Neuronal stem cell (in vitro differentiated cells): ENCODE data around the gene FUBP1.

Experiments
- DNase-seq: peaks from one replicate; pipeline ENCODE4 v3.0.0-alpha.2; 2013; ENCODE audit warnings: low spot score
- H2AFZ ChIP-seq: one replicate; pipeline ENCODE4 v1.6.1; 2013; ENCODE audit warnings: mild to moderate bottlenecking, low read length, inconsistent platforms
- H2AK5ac ChIP-seq: 2 replicates; pipeline ENCODE4 v1.6.1; 2013; ENCODE audit warnings: low read depth, mild to moderate bottlenecking, inconsistent platforms, low read length, moderate library complexity, mixed read lengths
- H2BK120ac ChIP-seq: 2 replicates; pipeline ENCODE4 v1.6.1; 2013; ENCODE audit warnings: low read depth, mild to moderate bottlenecking, inconsistent platforms, low read length, moderate library complexity, mixed read lengths
- H2BK12ac ChIP-seq: one replicate; pipeline ENCODE4 v1.6.1; 2013; ENCODE audit warnings: low read length, inconsistent platforms
- H2BK15ac ChIP-seq: 2 replicates; pipeline ENCODE4 v1.6.1; 2013; ENCODE audit warnings: mild to moderate bottlenecking, low read length, inconsistent platforms, mixed read lengths
- H2BK5ac ChIP-seq: one replicate; pipeline ENCODE4 v1.6.1; 2013; ENCODE audit warnings: inconsistent platforms, mild to moderate bottlenecking, low read length, moderate library complexity
- H3K14ac ChIP-seq: one replicate; pipeline ENCODE4 v1.6.1; 2013; ENCODE audit warnings: low read length, inconsistent platforms
- H3K18ac ChIP-seq: 2 replicates; pipeline ENCODE4 v1.6.1; 2013; ENCODE audit warnings: low read length, inconsistent platforms
- H3K23ac ChIP-seq: 2 replicates; pipeline ENCODE4 v1.6.1; 2013; ENCODE audit warnings: low read depth, mild to moderate bottlenecking, mixed read lengths, low read length, inconsistent platforms; ENCODE audit not compliant: poor library complexity
- H3K27ac ChIP-seq: replicated peaks from 3 replicates; pipeline ENCODE4 v1.5.1; 2013; ENCODE audit warnings: low read length, inconsistent platforms
- H3K27me3 ChIP-seq, 3 experiments: 2 replicates each; pipeline ENCODE4 v1.6.1; 2013; ENCODE audit warnings: low read length in 3 of 3, mild to moderate bottlenecking in 2 of 3, inconsistent platforms in 1 of 3, low read depth in 1 of 3, mixed read lengths in 1 of 3, moderate library complexity in 1 of 3; ENCODE audit not compliant: control insufficient read depth in 3 of 3, insufficient read depth in 3 of 3
- H3K36me3 ChIP-seq, 2 donors: replicated peaks in 1 of 2; 2 replicates each; pipeline ENCODE4 v1.6.1; 2013; ENCODE audit warnings: low read length in 2 of 2; ENCODE audit not compliant: control insufficient read depth in 2 of 2, insufficient read depth in 2 of 2
- H3K4ac ChIP-seq: 2 replicates; pipeline ENCODE4 v1.6.1; 2013; ENCODE audit warnings: inconsistent platforms, mild to moderate bottlenecking, low read length, moderate library complexity
- H3K4me1 ChIP-seq, 2 donors: 1 replicate in 1 of 2; 2 replicates in 1 of 2; pipeline ENCODE4 v1.6.1; 2013; ENCODE audit warnings: low read length in 2 of 2, low read depth in 1 of 2; ENCODE audit not compliant: control insufficient read depth in 2 of 2, insufficient read depth in 1 of 2
- H3K4me2 ChIP-seq: one replicate; pipeline ENCODE4 v1.6.1; 2013; ENCODE audit warnings: mild to moderate bottlenecking, low read length, inconsistent platforms; ENCODE audit not compliant: insufficient read depth, poor library complexity, severe bottlenecking
- H3K4me3 ChIP-seq, 2 donors: 2 replicates each; pipeline ENCODE4 v1.5.1; 2013; ENCODE audit warnings: low read length in 2 of 2, mild to moderate bottlenecking in 2 of 2, inconsistent platforms in 1 of 2, moderate library complexity in 1 of 2
- H3K79me1 ChIP-seq: one replicate; pipeline ENCODE4 v1.6.1; 2013; ENCODE audit warnings: low read depth, mild to moderate bottlenecking, inconsistent platforms, low read length, moderate library complexity
- H3K9ac ChIP-seq: one replicate; pipeline ENCODE4 v1.6.1; 2013; ENCODE audit warnings: mild to moderate bottlenecking, low read depth, low read length, inconsistent platforms; ENCODE audit not compliant: poor library complexity
- H3K9me3 ChIP-seq, 2 donors: replicated peaks in 1 of 2; 2 replicates each; pipeline versions ENCODE3 to v1.6.1; 2013; ENCODE audit warnings: low read length in 2 of 2, mild to moderate bottlenecking in 2 of 2, inconsistent platforms in 1 of 2, low read depth in 1 of 2, mixed read lengths in 1 of 2, moderate library complexity in 1 of 2; ENCODE audit not compliant: control insufficient read depth in 2 of 2, insufficient read depth in 1 of 2
- H4K8ac ChIP-seq: one replicate; pipeline ENCODE4 v1.6.1; 2013; ENCODE audit warnings: low read depth, mild to moderate bottlenecking, inconsistent platforms, low read length, moderate library complexity
- H4K91ac ChIP-seq: one replicate; pipeline ENCODE4 v1.6.1; 2013; ENCODE audit warnings: low read length, low read depth, mild to moderate bottlenecking, inconsistent platforms; ENCODE audit not compliant: poor library complexity
- WGBS, 2 donors: extraction: QIAGEN DNeasy Blood & Tissue Kit; methylation state at CpG; one replicate each; pipeline ENCODE4 v1.1.7; 2013; ENCODE audit warnings: missing lambda C conversion rate in 2 of 2, mixed read lengths in 1 of 2; ENCODE audit not compliant: insufficient read length in 2 of 2, insufficient replicate concordance in 1 of 2; ENCODE audit errors: extremely low coverage in 2 of 2; 5-methylcytosine and 5-hydroxymethylcytosine counted together

The FUBP1 gene

DNA sequence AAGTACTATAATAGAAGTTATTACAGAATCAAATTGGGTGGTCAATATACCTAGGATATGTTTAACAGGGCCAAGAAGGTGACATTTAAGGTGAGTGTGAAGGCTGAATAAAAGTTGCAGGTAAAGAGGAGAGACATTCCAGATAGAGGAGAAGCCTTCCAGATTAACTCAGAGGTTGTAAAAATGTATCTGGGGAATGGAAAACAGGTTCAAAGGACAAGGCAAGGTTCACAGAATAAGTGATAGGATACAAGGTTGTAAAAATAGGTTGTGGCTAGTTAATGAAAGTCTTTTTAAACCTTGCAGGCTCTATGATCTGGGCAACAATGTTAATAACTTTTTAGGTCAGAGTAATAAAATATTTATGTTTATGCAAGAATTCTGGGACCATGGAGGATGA lies 40.2 kb downstream of the FUBP1 start:
- Histone ChIP-seq H3K14ac (no peak overlapping the region), H3K9me3 (no peaks in the 10 kb centered on the region)

DNA sequence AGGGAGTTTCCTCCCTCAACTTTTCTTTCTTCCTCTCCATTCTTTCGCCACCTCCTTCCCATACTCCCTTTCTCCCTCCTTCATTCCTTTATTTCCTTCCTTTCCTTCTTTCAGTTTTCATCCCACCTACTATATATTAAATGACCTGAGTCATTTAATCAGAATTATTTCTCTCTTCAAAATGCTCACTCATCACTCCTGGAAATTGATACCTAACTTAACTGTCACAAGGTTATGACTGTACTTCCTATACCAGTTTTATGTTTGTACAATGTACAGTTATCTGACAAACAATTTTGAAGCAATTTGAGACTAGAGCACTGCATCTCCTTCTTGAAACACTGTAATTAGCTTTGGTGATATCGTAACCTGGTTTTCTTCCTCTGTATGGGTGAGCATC lies 49.1 kb downstream of the FUBP1 start:
- no peak overlapping the region for H4K8ac ChIP-seq
- H2BK120ac ChIP-seq, result no peak overlapping the region
- no peak overlapping the region for H2AK5ac ChIP-seq
- no peaks in the 10 kb centered on the region for H3K4me1 ChIP-seq
- no peaks in the 10 kb centered on the region for H3K27me3 ChIP-seq
- no peak overlapping the region for H2BK12ac ChIP-seq
- H3K36me3 ChIP-seq, result peaks cover 2 to 4% of the 10 kb centered on the region in 2 donors
- no peaks in the 10 kb centered on the region for H3K9me3 ChIP-seq
- no peak overlapping the region for H2AFZ ChIP-seq
- no peaks in the 10 kb centered on the region for H3K79me1 ChIP-seq
- no peak overlapping the region for H2BK5ac ChIP-seq
- no peak overlapping the region for H4K91ac ChIP-seq
- H3K4me2 ChIP-seq, result no peak overlapping the region
- H3K14ac ChIP-seq, result no peak overlapping the region
- DNase-seq, result no peak
- H3K18ac ChIP-seq, result no peak overlapping the region
- H3K27ac ChIP-seq, result no peak overlapping the region
- WGBS, 2 donors, result 100% methylated on average over 1 of the region's 2 CpGs; no CpG with 5 or more reads in 1 of the 2 donors
- no peak overlapping the region for H3K23ac ChIP-seq
- H2BK15ac ChIP-seq, result no peak overlapping the region
- no peak overlapping the region for H3K4ac ChIP-seq
- no peak overlapping the region for H3K4me3 ChIP-seq
- H3K9ac ChIP-seq, result no peak overlapping the region

More for the DNA sequence above, 40.2 kb downstream of the FUBP1 start:
- H3K79me1 ChIP-seq, result no peaks in the 10 kb centered on the region
- no peak overlapping the region for H2BK120ac ChIP-seq
- no peak for DNase-seq
- no peak overlapping the region for H4K91ac ChIP-seq
- H2BK12ac ChIP-seq, result no peak overlapping the region
- no peak overlapping the region for H3K18ac ChIP-seq
- no peak overlapping the region for H3K23ac ChIP-seq
- H2AFZ ChIP-seq, result no peak overlapping the region
- no peak overlapping the region for H3K4me2 ChIP-seq
- H3K4me3 ChIP-seq, result no peak overlapping the region
- H2BK5ac ChIP-seq, result no peak overlapping the region
- H3K4me1 ChIP-seq, result no peaks in the 10 kb centered on the region
- no peak overlapping the region for H3K4ac ChIP-seq
- H3K36me3 ChIP-seq, result peaks cover 0 to 36% of the 10 kb centered on the region in 2 donors
- H3K9ac ChIP-seq, result no peak overlapping the region
- H3K27ac ChIP-seq, result no peak overlapping the region
- H3K27me3 ChIP-seq, result no peaks in the 10 kb centered on the region
- H2AK5ac ChIP-seq, result no peak overlapping the region
- no peak overlapping the region for H4K8ac ChIP-seq
- H2BK15ac ChIP-seq, result no peak overlapping the region

DNA sequence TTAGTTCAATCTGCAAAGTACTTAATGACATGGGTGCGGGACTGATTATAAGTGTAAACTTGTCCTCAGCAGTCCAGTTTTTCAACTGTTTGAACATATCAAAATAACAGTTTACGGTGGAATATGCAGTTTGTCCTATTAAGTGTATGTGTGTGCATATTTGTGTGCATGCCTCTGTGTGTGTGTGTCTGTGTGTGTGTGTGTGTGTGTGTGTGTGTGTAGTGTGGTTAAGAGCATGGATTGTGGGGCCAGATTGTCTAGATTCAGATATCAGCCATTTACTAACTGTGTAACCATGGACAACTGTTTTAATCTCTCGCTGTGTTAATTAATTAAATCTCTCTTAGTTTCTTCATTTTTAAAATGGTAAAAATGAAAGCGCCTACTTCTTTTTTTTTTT lies 51.5 kb downstream of the FUBP1 start:
- Histone ChIP-seq H3K14ac (no peak overlapping the region), H3K36me3 (peaks cover 2 to 4% of the 10 kb centered on the region in 2 donors), H2BK12ac (no peak overlapping the region), H3K4me2 (no peak overlapping the region), H2BK120ac (no peak overlapping the region), H2BK15ac (no peak overlapping the region), H3K18ac (no peak overlapping the region), H4K8ac (no peak overlapping the region), H3K4me3 (no peak overlapping the region), H3K23ac (no peak overlapping the region), H2AK5ac (no peak overlapping the region), H3K79me1 (no peaks in the 10 kb centered on the region), H3K9ac (no peak overlapping the region), H3K4ac (no peak overlapping the region), H2BK5ac (no peak overlapping the region), H3K27me3 (no peaks in the 10 kb centered on the region), H3K27ac (no peak overlapping the region), H3K9me3 (no peaks in the 10 kb centered on the region), H4K91ac (no peak overlapping the region), H2AFZ (no peak overlapping the region), H3K4me1 (no peaks in the 10 kb centered on the region)
- no CpG with 5 or more reads among the region's 4 CpGs for WGBS, 2 donors
- no peak for DNase-seq

DNA sequence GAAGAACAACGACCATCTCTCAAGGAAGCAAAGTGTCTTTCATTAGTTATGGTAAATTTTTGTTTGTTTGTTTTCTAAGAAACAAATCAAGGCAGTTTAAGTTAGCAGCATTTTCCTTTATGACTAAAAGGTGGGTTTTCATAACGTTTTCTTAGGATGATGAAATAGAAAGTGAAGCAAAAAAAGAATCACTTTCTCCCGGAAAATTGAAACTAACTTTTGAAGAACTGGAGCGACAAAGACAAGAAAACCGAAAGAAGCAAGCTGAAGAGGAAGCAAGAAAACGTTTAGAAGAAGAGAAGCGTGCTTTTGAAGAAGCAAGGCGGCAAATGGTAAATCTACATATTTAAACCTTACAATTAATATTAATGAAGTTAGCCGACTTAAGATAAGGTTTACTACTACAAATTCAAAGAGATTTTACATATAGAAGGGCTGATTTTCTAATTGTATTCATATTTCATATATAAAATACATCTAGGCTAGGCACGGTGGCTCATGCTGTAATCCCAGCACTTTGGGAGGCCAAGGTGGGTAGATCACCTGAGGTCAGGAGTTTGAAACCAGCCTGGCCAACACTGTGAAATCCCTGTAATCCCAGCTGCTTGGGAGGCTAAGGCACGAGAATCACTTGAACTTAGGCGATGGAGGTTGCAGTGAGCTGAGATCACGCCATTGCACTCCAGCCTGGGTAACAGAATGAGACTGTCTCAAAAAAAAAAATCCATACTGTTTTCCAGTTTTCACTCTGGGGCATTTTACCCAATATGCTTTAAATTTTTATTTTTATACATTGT lies 52.1 kb downstream of the FUBP1 start:
- Histone ChIP-seq H3K79me1 (no peaks in the 10 kb centered on the region), H3K27ac (no peak overlapping the region), H3K9ac (no peak overlapping the region), H2AFZ (no peak overlapping the region), H3K14ac (no peak overlapping the region), H2AK5ac (no peak overlapping the region), H3K27me3 (no peaks in the 10 kb centered on the region), H3K9me3 (no peaks in the 10 kb centered on the region), H2BK15ac (no peak overlapping the region), H2BK120ac (no peak overlapping the region), H3K4me1 (no peaks in the 10 kb centered on the region), H3K23ac (no peak overlapping the region), H3K4me3 (no peak overlapping the region), H2BK5ac (no peak overlapping the region), H2BK12ac (no peak overlapping the region), H3K18ac (no peak overlapping the region), H3K4ac (no peak overlapping the region), H3K4me2 (no peak overlapping the region), H4K8ac (no peak overlapping the region), H4K91ac (no peak overlapping the region), H3K36me3 (peaks cover 2 to 4% of the 10 kb centered on the region in 2 donors)
- no peak for DNase-seq
- no CpG with 5 or more reads among the region's 13 CpGs for WGBS, 2 donors
